SH-SY5Y (cell line): Measurements from ENCODE around the gene BRSK2.

Source experiments
- GATA2 ChIP-seq: IDR thresholded peaks from 2 replicates; pipeline ENCODE4 v1.6.1; 2011; ENCODE audit warnings: mild to moderate bottlenecking, low read depth, low read length
- GATA3 ChIP-seq: IDR thresholded peaks from 2 replicates; pipeline ENCODE4 v1.6.1; 2011; ENCODE audit warnings: low read depth, mild to moderate bottlenecking, low read length, moderate library complexity

- no peak for TF ChIP-seq GATA2
- no peak for TF ChIP-seq GATA3
Measured at GRCh38 chr11:1428762-1429316, 39.1 kb downstream of the BRSK2 start.
